ENCODE results near the gene TAF13.

Gene TAF13

DNA sequence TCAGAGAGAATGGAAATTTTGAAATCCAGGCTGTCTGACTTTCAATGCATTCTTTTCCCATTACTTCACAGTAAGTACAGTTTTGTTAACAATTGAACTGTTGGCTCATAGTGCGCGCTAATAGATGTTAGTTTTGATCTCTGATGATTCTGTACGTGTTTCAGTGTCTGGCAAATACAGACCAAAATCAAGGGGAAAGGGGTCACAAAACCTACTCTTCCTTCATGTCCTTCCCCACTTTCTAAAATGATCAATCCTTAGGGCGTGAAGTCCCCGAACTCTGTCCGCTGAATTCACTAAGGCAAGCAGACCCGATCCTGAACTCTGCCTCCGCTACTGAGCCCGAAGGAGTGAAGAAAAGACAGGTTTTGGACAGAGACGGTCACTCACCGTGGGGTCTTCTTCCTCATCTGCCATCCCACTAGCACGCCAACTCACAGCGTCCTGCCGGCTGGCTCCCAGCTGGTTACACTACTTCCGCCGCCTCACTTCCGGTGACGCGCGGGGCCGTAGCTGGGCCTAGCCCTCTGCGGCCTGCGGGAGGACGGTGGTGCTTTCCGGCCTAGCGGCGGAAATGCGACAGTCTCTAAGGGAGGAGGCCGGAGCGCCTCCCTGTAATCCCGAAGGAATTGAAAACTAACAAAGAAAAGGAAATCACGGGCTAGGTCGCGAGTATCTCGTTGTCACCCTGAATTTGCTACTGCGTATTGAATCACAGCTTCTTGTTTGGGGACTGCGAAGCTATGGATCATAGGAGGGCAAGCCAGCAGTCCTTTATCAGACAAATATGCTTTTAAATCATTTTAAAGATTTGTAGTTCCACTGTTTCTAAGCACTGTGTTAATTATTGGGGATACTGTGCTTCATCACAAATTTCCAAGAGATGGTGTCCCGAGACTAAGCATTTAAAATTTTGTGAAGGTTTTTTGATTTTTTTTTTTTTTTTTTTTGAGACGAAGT, at the start of gene TAF13:
TSS of gene TAF13 (minus strand) at position 473 of the 960 bp plus-strand sequence. CDS start at position 417, 56 bp downstream.
- peak; percentile 84 for DNase-seq

- no peak for DNase-seq
Observed at GRCh38 chr1:109120356-109120755, 44.6 kb upstream of the TAF13 start.

GRCh38 chr1:109118089-109118488, 42.3 kb upstream of the TAF13 start:
- DNase-seq = no peak

GRCh38 chr1:109116286-109116685, 40.5 kb upstream of the TAF13 start:
- DNase-seq = no peak

DNA sequence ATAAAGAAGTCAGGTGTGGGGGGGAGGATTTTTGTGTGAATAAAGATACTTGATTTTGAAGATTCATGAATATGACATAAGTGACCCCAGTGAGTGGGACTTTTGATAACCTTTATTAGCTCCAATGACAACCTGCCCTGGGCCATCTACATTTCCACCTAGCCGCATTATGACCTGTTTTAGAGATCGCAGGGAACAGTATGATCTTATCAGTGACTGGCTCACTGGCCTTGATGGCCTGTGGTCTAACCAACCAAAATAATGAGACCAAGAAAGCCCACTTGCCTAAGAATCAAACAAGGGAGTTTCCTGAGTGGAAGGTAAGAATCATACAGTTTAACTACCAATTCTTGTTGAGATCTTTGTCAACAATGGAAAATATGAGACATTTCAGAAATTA, 39.9 kb upstream of the TAF13 start:
- DNase-seq = no peak

- DNase-seq = no peak
Observed at GRCh38 chr1:109114342-109114674, 38.5 kb upstream of the TAF13 start.

GRCh38 chr1:109113590-109114341, 38.0 kb upstream of the TAF13 start, which contains the start of gene ELAPOR1:
Gene ELAPOR1, plus strand, starts transcription at chr1:109114115. Its CDS starts 69 bp downstream, at chr1:109114184.
- peak; percentile 88 for DNase-seq

DNA sequence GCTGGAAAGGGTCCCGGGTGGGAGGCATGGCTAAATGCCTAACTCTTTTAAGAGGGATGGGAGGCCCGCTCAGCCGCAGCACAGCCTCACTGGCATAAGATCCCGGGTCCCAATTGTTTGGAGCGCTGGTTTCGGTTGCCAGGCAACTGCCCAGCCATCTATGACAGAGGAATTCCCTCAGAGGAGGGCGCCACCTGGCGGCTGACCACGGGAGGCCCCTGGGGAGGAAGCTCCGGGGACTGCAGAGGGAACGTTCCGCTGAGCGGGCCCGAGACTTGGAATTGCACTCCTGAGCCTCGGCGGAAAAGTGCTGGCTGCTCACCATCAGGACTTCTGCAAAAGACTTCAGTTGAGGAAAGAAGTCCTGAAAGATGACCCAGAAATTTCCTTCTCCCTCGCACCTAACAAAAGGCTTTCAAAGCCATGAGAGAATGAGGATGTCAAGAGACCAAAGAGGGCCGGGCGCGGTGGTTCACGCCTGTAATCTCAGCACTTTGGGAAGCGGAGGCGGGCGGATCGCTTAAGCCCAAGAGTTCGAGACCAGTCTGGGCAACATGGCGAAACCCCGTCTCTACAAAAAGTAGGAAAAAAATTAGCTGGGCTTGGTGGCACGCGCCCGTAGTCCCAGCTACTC, 37.0 kb upstream of the TAF13 start:
- peak; percentile 92 for DNase-seq

GRCh38 chr1:109112056-109112651, 36.4 kb upstream of the TAF13 start:
- no peak for DNase-seq

DNA sequence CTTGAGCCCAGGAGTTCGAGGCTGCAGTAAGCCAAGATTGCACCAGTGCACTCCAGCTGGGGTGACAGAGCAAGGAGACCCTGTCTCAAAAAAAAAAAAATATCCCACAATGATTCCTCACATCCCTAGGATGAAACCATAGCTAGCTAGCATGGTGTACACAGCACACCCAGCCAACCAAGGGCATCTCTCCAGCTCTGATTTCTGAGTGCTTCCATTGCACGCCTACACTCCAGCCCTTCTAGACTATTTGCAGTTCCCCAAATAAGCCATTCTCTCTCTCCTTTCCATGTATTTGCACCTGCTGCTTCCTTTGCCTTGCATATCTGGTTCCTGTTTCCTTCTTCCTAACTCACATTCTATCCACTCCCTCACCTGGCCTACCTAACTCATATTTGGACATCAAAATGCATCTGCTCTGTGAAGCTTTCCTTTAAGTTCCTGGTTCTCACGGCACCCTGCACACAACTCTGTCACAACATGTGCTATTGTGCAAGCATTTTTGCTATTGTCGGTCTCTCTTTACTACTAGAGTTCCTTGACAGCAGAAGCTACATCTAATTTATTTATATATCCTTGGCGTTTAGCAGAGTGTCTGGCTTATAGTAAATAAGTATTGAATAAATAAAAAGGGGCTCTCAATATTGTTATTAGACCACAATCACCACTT, 35.7 kb upstream of the TAF13 start:
- no peak for DNase-seq

DNA sequence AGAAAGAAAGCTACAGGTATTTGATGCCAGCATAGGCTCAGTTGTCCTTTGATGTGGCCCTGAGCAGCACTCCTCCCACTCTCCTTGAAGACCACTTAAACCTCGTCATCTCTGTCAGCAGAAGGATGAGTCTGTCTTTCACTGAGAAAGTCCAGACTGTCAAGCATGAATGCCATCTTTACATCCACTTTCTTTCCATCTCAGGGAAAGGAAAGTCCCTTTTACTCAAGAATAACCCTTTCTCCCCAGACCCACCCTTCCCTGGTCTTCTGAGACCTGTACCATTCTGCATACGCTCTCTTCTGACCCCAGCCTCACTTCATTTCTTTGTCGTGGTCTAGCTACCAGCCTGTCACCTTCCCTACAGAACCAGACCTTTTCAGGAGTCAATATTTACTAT, 34.1 kb upstream of the TAF13 start:
- DNase-seq = no peak

GRCh38 chr1:109107785-109108184, 32.0 kb upstream of the TAF13 start:
- no peak for DNase-seq

DNA sequence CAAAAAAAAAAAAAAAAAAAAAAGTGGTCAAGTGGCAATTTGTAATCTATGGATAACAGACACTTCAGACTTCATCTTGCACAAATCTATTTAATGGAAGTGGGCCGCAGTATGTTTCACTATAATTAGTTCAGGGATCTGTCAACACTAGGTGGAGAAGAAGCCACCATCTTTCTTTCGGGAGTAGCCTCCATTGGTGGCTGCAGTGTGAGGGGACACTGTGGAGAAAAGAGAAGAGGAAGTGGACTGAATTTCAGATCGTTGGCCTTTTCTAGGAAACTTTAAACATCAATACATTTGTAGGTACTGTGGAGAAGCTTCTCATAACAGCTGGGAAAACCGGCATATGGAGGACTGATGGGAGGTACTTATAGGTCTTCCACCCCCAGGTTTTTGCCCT, 30.1 kb upstream of the TAF13 start:
- DNase-seq = no peak

DNA sequence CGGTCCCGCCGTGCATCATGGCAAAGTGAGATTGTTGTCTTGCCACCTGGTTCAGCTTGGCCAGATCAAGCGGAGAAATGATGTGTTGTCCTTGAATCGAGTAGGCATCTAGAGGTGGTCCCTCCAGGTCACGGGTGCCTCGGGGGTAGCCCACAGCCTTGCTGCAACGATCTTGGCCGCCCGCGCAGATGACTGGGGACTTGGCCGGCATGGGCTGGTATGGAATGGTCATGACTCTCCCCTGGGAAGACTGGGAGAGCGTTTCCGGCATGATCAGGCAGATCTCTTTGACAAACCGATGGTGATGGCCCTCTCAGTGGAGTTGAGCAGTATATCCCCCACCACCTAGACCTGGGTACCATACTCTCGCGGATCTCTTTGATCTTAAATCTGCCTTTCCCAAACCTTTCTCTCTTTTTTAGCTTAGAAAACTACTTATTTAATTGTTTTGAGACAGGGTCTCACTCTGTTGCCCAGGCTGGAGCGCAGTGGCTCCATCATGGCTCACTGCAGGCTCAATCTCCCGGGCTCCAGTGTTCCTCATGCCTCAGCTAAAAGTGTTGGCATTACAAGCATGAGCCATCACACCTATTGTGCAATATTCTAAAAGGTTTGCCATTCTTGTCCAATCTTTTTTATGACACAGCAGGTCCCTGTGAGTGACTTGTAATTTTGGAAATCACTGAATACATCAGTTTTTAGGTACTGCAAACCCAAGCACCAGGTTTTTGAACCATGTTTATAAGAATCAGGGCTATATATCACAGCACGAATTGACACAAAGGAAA, 28.8 kb upstream of the TAF13 start:
- no peak for DNase-seq

GRCh38 chr1:109099938-109100773, 24.4 kb upstream of the TAF13 start:
- peak; percentile 95 for DNase-seq

GRCh38 chr1:109096120-109096519, 20.3 kb upstream of the TAF13 start:
- DNase-seq = no peak

DNA sequence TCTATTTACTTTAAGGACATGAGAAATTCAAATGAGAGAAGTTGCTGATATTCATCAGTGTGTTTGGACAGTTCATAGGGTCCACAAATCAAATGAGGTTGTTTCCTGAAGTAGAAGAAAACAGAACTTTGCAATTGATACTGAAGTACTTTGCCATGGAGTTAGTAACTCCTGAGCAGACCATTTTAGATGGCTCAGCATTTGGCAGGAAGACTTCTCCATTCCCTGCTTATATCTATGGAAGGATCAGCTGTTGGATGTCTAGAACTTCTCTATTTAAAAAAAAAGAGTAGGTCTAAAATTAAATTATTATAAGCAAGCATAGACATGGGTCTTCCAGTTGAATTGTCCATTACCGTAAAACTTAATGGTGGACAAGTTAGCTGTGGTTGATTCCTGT, 19.8 kb upstream of the TAF13 start:
- DNase-seq = no peak

GRCh38 chr1:109094871-109095270, 19.1 kb upstream of the TAF13 start:
- no peak for DNase-seq

DNA sequence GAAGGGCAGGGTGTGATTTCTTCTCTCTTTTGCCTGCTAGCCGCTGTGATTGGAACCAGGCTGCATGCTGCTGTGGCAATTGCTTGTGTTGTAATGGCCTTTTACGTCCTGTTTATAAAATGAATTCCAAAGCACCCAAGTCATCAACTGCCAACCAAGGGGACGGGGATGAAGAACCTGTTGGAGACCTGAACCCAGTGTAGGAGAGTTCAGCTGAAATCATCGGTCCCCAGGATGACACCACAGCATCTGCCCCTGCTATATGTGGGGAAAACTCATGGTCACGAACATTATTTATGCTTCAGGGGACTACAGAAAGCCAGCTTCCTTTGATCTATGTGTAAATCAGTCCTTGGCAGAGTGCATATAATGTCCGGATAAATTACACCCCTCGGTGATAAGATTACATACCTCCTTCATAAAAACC, 18.6 kb upstream of the TAF13 start:
- DNase-seq = no peak

DNA sequence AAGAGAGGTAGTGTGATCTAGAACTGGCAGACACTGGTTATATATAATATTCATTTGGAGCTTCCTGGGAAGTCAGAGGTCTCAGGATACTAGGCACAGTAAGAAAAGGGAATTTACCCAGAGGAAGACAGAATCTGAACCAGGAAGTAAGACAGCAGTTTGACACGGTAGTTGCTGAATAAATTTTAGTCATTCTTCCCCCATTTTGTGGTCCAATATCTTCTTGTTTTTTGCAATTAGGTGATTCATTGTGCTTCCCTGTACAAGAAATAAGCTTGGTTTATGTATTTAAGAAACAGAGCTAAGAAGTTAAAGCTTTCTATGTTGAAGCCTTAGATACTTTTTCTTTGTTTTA, 16.0 kb upstream of the TAF13 start:
- no peak for DNase-seq

Data from activated T-cell treated with anti-CD3 and anti-CD28 coated beads, Interleukin-2, amount 50 U/mL, for 1 hour (primary cell).